ENCODE results near the gene HMG20A. TPM values are rescaled to one million over a fixed set of nuclear protein-coding genes. Genes with fewer than 3 reads are reported as not detected.
A peak's percentile ranks its signal among the peaks of the same experiment; 100 is the strongest.

HMG20A gene
- polyA plus RNA-seq, 1 donor from 2014 or later, result 34.2 TPM

GRCh38 chr15:77514641-77515402 is 94.1 kb downstream of the HMG20A start:
- H3K36me3 Mint-ChIP-seq, result peaks cover 3% of the 10 kb centered on the region
- no peaks in the 10 kb centered on the region for H3K27me3 Mint-ChIP-seq
- H3K9me3 Mint-ChIP-seq, result peaks cover 0 to 6% (median 2%) of the 10 kb centered on the region in 3 donors
- peak overlapping the region in 1 of 4 donors; percentile 55 for H3K4me3 Mint-ChIP-seq
- peaks cover 0 to 1% (median 0%) of the 10 kb centered on the region in 3 donors for H3K4me1 Mint-ChIP-seq
- peak overlapping the region in 1 of 3 donors; percentile 12 for H3K27ac Mint-ChIP-seq

- Mint-ChIP-seq H3K9me3 (peaks cover 0 to 6% (median 2%) of the 10 kb centered on the region in 3 donors), H3K4me3 (no peak overlapping the region), H3K4me1 (peaks cover 0 to 1% (median 0%) of the 10 kb centered on the region in 3 donors), H3K27me3 (no peaks in the 10 kb centered on the region), H3K27ac (no peak overlapping the region), H3K36me3 (peaks cover 3% of the 10 kb centered on the region)
Measured at GRCh38 chr15:77515613-77516012, 94.9 kb downstream of the HMG20A start.

GRCh38 chr15:77516076-77516475 is 95.4 kb downstream of the HMG20A start:
- peaks cover 0 to 1% (median 0%) of the 10 kb centered on the region in 3 donors for H3K4me1 Mint-ChIP-seq
- H3K4me3 Mint-ChIP-seq, result no peak overlapping the region
- peaks cover 0 to 6% (median 2%) of the 10 kb centered on the region in 3 donors for H3K9me3 Mint-ChIP-seq
- peaks cover 3% of the 10 kb centered on the region for H3K36me3 Mint-ChIP-seq
- H3K27me3 Mint-ChIP-seq, result no peaks in the 10 kb centered on the region
- no peak overlapping the region for H3K27ac Mint-ChIP-seq

- no peak overlapping the region for H3K4me3 Mint-ChIP-seq
- peak overlapping the region in 1 of 3 donors; percentile 68 for H3K27ac Mint-ChIP-seq
- H3K27me3 Mint-ChIP-seq, result no peaks in the 10 kb centered on the region
- H3K9me3 Mint-ChIP-seq, result peaks cover 0 to 3% (median 2%) of the 10 kb centered on the region in 3 donors
- peaks cover 3% of the 10 kb centered on the region for H3K36me3 Mint-ChIP-seq
- peaks cover 0 to 1% (median 0%) of the 10 kb centered on the region in 3 donors for H3K4me1 Mint-ChIP-seq
Measured at GRCh38 chr15:77516786-77517185, 96.1 kb downstream of the HMG20A start.

- peaks cover 3% of the 10 kb centered on the region for H3K36me3 Mint-ChIP-seq
- H3K27ac Mint-ChIP-seq, result no peak overlapping the region
- no peaks in the 10 kb centered on the region for H3K27me3 Mint-ChIP-seq
- H3K4me1 Mint-ChIP-seq, result peaks cover 0 to 1% (median 0%) of the 10 kb centered on the region in 3 donors
- H3K4me3 Mint-ChIP-seq, result no peak overlapping the region
- H3K9me3 Mint-ChIP-seq, result peaks cover 0 to 2% (median 0%) of the 10 kb centered on the region in 3 donors
Measured at GRCh38 chr15:77517579-77517978, 96.9 kb downstream of the HMG20A start.

GRCh38 chr15:77518458-77518857 is 97.8 kb downstream of the HMG20A start:
- Mint-ChIP-seq H3K4me3 (no peak overlapping the region), H3K27ac (no peak overlapping the region), H3K4me1 (peaks cover 0 to 1% (median 0%) of the 10 kb centered on the region in 3 donors), H3K36me3 (peaks cover 3% of the 10 kb centered on the region), H3K27me3 (no peaks in the 10 kb centered on the region), H3K9me3 (no peaks in the 10 kb centered on the region)

DNA sequence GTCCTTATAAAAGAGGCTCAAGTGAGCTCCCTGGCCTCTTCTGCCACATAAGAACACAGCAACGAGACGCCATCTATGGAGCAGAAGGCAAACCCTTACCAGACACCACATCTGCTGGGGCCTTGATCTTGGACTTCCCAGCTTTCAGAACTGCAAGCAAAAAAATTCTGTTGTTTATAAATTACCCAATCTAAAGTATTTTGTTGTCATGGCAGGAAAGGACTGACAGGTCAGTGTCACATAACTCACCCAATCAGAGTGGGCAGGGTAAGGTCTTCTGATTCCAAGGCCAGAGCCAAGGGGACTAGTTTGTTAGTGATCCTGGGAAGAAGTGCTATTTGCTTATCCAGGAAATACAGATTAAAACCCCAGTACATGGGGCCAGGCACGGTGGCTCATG is 98.9 kb downstream of the HMG20A start:
- Mint-ChIP-seq H3K36me3 (peaks cover 3% of the 10 kb centered on the region), H3K27me3 (no peaks in the 10 kb centered on the region), H3K4me3 (no peak overlapping the region), H3K27ac (no peak overlapping the region), H3K4me1 (peaks cover 0 to 1% (median 0%) of the 10 kb centered on the region in 3 donors), H3K9me3 (no peaks in the 10 kb centered on the region)

DNA sequence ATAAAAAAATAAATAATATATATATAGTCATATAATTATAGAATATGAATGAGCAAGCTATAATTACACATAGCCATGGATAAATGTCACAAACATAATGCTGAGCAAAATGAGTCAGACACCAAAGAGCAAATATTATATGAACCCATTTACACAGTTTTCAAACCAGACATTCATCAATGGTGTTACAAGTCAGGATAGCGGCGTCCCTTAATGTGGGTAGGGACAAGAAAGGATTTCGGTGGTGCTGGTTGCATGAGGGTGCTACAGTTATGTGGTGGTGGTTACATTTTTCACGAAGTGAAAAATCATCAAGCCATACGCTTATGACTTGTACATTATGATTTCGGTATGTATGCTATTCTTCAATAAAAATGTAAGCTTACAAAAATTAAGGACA is 100.5 kb downstream of the HMG20A start:
- H3K9me3 Mint-ChIP-seq, result no peaks in the 10 kb centered on the region
- H3K27ac Mint-ChIP-seq, result peak overlapping the region in 1 of 3 donors; percentile 41
- H3K4me1 Mint-ChIP-seq, result peaks cover 0 to 1% (median 0%) of the 10 kb centered on the region in 3 donors
- peaks cover 3% of the 10 kb centered on the region for H3K36me3 Mint-ChIP-seq
- H3K4me3 Mint-ChIP-seq, result peak overlapping the region in 1 of 4 donors; percentile 52
- H3K27me3 Mint-ChIP-seq, result no peaks in the 10 kb centered on the region

DNA sequence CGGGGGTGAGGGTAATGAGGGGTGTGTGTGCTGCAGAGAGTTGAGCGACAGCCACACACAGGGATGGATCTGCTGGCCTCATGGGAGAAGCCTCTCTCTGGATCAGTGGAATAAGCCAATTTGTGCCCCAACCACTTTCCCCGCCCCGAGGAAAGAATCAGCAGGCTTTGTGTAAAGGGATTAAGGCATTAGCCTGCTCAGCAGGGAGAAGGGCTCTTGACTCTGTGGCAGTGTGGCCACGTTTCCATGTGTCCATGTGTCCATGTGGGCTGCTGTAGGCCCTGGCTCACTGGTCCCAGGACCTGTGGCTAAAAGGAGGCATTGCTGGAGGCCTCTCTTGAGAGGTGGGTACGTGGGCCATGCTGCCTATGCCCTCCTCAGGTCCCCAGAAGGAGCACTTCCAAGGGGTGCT is 104.7 kb downstream of the HMG20A start:
- Mint-ChIP-seq H3K36me3 (no peaks in the 10 kb centered on the region), H3K9me3 (no peaks in the 10 kb centered on the region), H3K27ac (no peak overlapping the region), H3K4me1 (no peaks in the 10 kb centered on the region), H3K27me3 (no peaks in the 10 kb centered on the region), H3K4me3 (no peak overlapping the region)

DNA sequence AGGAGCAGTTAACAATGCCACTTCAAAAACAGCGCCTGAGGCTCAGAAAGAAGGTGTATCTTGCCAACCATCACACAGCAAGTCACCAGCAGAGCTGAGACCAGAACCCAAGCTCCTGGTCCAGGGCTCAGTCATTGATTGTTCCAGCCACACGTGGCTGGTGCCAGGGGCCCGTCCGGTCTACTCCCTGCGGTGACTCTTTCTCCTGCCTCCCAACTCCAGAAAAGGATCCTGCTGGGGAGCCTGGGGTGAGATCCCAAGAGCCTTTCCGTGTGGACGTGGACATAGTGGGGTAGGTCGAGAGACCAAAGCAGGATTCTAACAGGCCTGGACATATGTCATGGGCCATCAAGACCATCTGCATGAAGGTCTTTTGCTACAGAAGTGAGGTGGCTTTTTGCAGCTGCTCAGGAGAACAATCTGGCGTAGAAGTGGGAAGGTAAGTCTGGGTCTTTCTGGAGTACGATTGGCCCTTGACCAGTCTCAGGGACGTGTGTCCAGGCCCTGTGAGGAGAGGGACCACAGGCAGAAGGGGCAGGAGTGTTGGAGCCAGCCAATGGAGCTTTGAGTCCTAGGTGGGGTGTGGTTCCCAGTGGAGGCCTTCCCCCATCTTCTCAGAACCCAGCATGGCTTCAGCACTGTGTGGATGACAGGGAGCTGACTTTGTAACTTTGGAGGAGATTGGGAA is 105.4 kb downstream of the HMG20A start:
- H3K36me3 Mint-ChIP-seq, result no peaks in the 10 kb centered on the region
- H3K4me3 Mint-ChIP-seq, result no peak overlapping the region
- no peaks in the 10 kb centered on the region for H3K4me1 Mint-ChIP-seq
- H3K9me3 Mint-ChIP-seq, result no peaks in the 10 kb centered on the region
- no peaks in the 10 kb centered on the region for H3K27me3 Mint-ChIP-seq
- H3K27ac Mint-ChIP-seq, result no peak overlapping the region

GRCh38 chr15:77526595-77527163 is 106.0 kb downstream of the HMG20A start:
- no peaks in the 10 kb centered on the region for H3K36me3 Mint-ChIP-seq
- H3K27ac Mint-ChIP-seq, result peak overlapping the region in 1 of 3 donors; percentile 5
- no peaks in the 10 kb centered on the region for H3K27me3 Mint-ChIP-seq
- H3K4me3 Mint-ChIP-seq, result no peak overlapping the region
- no peaks in the 10 kb centered on the region for H3K9me3 Mint-ChIP-seq
- no peaks in the 10 kb centered on the region for H3K4me1 Mint-ChIP-seq

- Mint-ChIP-seq H3K4me1 (no peaks in the 10 kb centered on the region), H3K36me3 (no peaks in the 10 kb centered on the region), H3K27ac (no peak overlapping the region), H3K9me3 (no peaks in the 10 kb centered on the region), H3K27me3 (no peaks in the 10 kb centered on the region), H3K4me3 (no peak overlapping the region)
Measured at GRCh38 chr15:77527164-77527778, 106.6 kb downstream of the HMG20A start.

DNA sequence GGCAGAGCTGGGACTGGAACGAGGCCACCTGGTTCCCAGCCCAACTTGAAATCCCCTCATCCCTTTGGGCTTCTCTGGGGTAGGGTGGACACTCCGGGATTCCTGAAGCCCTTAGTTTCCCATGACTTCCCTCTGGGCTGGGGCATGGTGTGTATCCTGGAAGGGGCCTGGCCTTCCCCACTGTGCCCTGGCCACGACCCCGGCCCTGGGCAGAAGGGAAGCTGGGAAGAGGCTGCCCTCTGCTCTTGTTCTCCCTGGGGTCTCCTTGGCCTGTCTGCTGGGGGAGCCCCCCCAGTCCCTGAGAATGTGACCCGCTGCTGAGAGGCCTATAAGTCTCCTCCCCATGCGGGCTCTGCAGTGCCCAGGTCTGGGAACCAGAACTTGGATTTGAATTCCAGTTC is 107.1 kb downstream of the HMG20A start:
- Mint-ChIP-seq H3K36me3 (no peaks in the 10 kb centered on the region), H3K4me3 (no peak overlapping the region), H3K27me3 (no peaks in the 10 kb centered on the region), H3K4me1 (no peaks in the 10 kb centered on the region), H3K9me3 (no peaks in the 10 kb centered on the region), H3K27ac (no peak overlapping the region)

DNA sequence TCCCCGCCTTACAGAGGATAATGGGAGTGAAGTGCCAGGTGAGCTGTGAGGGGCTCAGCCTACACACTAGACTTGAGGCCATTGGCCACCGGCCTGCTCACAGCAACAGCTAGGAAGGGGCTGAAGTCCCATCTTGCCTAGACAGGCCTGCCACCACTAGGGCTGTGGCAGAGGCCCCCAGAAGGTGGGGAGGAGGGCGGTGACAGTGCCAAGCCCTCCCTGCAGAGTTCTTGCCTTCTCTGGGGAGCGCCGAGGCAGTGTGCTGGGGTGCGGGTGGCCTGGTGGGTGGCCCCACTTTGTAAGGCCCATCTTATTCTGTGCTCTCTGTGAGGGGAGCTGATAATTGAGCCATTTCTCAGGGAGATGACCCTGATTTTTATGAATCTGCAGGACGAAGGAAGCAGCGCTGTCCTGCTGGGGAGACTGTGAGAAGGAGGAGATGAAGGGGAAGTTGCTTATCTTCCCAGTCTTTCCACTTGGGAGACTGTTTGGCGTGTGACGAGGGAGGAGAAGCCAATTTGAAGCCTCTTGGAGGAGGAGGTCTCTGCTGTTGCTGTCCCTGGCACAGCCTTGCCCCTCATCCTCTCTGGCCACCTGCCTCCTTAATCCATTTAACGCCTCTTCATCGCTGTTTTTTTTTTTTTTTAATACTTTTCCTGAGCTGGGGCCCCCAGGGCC is 107.7 kb downstream of the HMG20A start:
- Mint-ChIP-seq H3K9me3 (no peaks in the 10 kb centered on the region), H3K27me3 (no peaks in the 10 kb centered on the region), H3K4me1 (no peaks in the 10 kb centered on the region), H3K36me3 (no peaks in the 10 kb centered on the region), H3K4me3 (no peak overlapping the region), H3K27ac (no peak overlapping the region)

GRCh38 chr15:77528968-77529319 is 108.3 kb downstream of the HMG20A start:
- no peak overlapping the region for H3K27ac Mint-ChIP-seq
- H3K36me3 Mint-ChIP-seq, result no peaks in the 10 kb centered on the region
- no peaks in the 10 kb centered on the region for H3K4me1 Mint-ChIP-seq
- no peak overlapping the region for H3K4me3 Mint-ChIP-seq
- H3K27me3 Mint-ChIP-seq, result no peaks in the 10 kb centered on the region
- H3K9me3 Mint-ChIP-seq, result no peaks in the 10 kb centered on the region

Data from IgD-negative memory B cell (primary cell).